Activated naive CD4-positive, alpha-beta T cell treated with anti-CD3 and anti-CD28 coated beads, Interleukin-2, amount 50 U/mL, for 16 hours (primary cell): ENCODE measurements around the gene WDR37.

Source experiments
- DNase-seq: peaks from one replicate; pipeline ENCODE4 v3.0.0-alpha.2; 2020

Gene WDR37

DNA sequence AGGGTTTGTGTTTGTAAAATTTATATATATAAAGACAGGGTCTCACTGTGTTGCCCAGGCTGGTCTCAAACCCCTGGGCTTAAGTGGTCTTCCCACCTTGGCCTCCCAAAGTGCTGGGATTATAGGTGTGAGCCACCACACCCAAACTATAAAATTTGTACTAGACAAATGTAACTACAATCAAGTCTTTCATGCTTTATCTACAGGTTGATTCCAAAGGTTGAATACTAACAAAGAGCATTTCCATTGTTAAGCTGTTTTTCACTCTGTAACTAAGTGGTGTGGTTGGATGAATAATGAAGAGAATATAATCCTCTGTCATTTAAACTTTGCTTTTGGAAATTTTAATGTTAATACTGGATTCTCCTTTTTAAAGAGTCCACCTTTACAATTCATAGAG lies 22.5 kb downstream of the WDR37 start:
- no peak for DNase-seq

DNA sequence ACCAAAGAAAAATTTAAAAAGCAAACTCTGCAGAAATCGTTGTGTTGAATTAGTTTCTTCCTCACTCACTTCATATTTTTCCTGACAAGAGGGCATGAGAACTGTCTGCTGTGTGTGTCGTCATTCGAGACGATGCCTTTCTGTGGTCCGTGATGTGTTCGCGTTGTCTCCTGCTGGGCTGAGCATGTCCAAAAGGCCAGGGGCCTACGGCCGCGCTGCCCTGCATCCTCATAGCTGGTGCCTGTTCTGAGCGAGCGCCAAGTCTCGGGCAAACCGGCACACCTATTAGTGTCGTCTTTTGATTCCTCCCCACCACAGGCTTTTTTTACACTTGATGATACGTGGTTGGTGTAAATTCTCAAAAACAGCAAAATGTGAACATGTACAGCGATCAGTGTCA lies 27.4 kb downstream of the WDR37 start:
- DNase-seq, result no peak

DNA sequence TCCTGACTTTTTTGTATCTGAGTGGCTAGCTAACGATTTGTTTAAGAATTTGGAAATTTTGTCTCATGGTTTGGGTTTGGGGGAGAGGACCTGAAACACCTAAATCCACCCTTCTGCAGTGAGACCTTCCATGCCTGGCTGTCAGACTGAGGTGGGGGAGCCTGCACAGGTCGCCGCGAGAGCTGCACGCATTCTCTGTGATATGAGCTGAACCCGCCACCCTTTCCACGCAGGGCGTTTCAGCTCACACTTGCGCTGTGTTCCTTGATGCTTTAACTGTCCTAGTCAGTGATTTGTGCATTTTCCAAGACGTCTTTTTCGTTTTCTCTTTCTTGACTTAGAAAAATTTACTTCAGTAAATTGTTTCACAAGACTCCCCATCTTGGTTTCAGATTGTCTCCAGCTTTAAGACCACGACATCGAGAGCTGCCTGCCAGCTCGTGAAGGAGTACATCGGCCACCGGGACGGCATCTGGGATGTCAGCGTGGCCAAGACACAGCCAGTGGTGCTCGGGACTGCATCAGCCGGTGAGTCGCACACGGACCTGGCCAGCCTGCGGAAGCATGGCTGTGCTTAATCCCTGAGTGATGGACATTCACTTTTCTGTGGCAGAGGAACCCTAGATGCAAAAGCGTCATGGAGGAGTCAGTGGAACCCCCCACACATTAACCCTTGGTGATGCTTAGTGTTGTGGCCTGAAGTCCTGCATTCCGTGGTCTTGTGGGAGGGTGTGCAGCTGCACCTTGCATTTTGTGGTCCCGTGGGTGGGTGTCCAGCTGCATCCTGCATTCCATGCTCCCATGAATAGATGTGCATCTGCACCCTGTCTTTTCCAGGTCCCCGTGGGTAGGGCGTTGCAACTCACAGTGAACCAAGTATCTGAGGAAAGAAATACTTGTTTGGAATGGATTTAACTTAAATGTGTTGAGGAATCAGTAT lies 28.1 kb downstream of the WDR37 start:
- no peak for DNase-seq

DNA sequence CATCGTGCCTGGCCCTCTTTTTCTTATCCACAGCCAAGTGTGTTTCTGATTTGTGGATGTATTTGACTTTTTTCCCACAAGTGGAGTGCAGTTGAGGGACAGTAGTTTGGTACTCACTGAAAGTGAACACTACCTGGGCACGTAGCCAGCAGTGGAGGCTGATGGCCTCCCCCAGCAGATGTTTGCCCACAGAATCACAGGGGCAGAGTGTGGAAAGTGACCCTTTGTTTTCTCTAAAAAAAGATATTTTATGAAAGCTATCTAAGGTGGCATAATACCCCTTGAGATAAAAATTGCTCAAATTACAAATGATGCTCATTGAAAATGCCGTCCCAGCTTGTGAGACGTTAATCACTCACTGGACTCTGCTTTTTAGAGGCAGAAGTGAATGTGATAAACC lies 29.1 kb downstream of the WDR37 start:
- DNase-seq, result no peak

DNA sequence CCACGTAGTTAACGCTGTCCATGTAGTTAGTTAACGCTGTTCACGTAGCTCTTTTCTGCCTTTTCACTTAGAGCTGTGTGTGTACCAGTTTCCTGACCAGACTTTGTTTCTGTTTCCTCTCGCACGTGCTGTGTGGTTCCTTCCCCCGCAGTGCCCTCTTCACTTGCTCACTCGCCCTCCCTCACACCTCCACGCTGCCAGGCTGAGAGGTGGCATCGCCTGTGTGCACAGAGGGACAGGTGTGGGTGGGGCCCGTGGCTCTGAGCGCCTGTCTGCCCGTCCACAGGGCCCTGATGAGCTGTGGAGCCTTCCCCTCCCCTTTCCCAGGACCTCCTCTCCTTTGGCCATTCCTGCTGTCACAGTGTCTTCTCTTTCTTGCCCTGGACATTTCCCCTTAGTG lies 30.6 kb downstream of the WDR37 start:
- DNase-seq, result no peak

DNA sequence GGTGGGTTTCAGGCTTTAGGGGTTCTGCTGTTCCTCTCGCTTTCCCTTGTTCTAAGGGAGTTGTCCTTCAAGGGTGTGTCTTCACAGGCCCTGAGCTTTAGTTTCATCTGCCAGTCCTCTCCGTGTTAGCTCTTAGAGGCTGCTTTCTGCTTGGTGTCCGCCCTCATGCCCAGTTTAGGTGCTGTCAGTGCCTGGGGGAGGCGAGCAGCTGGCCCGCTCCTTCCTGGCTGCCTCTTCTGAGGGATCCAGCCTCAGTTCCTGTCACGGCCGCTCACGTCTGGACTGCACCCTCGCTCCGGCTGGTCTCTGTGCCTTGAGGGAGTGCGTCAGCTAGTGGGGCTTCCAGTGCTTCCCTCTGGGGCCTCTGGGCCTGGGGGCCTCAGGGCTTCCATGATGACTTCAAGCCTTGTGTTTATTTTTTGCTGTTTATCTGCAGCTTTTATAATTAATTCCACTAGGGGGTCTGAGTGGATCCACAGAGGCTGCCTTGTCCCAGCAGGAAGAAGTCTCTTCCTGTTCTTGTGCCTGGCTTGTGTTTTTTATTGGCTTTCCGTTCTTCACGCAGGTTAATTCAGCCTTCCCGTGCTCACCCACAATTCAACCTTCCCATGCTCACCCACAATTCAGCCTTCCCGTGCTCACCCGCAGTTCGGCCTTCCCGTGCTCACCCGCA lies 33.0 kb downstream of the WDR37 start:
- DNase-seq, result no peak

DNA sequence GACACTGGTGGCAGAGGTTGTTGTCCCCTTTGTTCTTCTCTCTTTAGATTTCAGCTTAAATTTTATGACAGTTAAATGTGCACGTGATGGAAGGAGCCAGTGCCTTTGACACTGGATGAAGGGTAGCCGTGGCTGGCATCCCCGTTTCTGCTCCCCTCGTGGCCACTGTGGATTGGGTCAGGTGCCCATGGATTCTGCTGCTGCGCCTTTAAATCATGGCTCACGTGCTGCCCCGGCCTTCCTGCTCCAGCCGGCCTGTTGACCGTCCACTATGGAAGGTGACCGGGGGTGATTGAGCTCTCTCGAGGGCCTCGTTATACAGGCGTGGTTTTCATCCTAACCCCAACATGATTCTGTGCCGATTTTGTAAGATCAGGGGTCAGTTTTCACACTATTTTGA lies 34.5 kb downstream of the WDR37 start:
- DNase-seq, result no peak

DNA sequence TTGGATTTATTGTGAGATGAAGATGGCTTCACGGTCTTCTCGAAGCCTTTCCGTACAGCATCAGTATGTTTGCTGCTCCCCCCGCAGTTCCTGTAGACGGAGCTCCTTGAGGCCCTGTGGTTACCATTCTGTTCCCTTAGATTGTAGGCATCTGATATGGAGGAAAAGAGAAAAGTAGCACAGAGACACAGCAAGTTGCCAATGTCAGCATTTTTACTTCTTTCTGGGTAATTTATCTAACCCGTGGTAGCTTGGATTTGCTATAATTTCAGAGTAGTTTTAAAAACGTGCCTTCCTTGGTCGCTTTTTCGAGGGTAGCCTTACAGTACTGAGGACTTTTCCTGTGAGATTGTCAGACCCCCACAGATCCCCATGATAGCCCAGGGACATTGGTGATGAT lies 37.5 kb downstream of the WDR37 start:
- DNase-seq, result no peak

DNA sequence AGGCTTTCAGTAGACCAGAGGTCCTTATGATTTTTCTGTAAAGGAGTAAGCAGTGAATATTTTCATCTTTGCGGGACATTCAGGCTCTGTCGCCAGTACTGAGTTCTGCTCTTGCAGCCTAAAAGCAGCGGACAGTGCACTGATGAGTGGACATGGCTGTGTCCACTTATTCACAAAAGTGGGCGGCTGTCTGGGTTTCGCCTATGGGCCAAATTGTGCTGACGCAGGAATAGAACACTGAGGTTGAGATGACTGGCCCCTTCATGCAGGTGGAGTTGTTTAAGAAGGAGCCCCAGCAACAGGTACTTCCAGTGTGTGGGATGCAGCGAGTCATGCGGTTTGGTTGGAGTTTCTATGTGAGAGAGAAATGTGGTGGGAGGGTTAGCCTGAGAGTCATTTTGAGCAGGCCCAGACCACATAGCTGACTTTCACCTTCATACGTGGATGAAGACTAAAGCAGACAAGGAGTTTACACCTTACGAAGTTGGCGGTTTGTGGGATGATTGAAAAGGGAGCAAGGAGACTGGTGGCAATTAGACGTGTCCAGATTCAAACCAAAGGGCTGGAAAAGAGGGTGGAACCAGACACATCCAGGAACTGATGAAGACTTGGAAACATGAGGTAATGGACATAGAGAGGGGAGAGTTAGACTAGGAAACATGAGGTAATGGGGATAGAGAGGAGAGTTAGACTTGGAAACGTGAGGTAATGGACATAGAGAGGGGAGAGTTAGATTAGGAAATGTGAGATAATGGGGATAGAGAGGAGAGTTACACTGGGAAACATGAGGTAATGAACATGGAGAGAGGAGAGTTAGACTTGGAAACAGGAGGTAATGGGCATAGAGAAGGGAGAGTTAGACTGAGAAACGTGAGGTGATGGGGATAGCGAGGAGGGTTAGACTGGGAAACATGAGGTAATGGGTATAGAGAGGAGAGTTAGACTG lies 38.2 kb downstream of the WDR37 start:
- peak; percentile 68 for DNase-seq

DNA sequence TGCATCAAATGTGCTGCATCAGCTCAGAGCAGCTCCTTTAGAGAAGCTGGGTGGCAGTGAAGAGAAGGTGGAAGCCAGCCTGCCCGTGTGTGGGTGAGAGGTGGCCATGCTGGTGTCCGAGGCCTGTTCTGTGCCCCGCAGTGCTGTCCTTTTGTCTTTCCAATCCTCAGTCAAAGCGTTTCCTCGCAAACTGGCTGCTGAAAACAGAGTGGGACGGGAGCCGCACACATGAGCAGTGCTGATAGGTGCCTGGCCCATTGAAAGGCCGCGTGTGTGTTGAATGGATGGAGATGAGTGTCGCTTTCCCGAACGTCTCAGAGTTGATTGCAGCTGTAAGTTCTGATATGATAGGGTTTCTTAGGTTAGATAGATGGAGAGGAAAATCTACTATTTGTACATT lies 39.3 kb downstream of the WDR37 start:
- no peak for DNase-seq

DNA sequence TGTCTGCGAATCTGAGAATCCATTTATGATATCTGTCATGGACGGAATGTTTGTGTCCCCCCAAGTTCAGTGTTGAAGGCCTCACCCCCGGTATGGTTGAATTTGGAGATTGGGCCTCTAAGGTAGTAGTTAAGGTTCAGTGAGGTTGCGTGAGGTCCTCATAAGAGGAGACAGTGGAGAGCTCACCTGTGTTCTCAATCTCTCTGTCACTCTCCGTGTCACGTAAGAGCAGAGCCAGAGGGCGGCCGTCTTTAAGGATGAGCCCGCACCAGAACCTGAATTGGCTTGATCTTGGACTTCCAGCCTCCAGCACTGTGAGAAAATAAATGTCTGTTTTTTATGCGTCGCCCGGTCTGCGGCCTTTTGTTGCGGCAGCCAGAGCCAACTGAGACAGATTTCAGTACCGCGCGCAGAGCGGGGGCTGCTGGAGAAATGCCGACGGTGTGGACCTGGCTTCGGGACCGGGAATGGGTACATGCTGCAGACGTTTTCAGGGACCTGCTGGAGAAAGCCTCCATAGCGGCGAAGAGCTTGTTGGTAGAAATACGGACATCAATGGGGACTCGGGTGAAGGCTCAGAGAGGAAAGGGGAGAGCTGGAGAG lies 40.2 kb downstream of the WDR37 start:
- no peak for DNase-seq

DNA sequence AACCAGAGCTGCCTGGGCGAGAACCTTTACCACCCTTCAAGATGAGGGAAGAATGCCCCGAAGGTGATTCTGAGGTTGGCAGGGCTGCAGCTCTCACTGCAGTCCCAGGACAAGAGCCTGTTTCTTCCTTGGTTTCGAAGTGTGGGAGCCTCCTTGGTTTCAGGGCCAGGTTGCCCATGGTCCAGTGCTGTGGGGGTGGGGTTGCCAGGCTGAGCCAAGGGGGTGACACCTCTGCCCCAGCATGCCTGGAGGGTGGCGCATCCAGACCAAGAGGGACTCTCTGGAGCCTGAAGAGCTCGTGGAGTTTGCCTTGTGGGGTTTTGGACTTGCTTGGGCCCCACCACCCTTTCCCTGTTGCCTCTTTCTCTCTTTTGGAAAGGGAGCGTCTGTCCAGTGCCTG lies 41.3 kb downstream of the WDR37 start:
- no peak for DNase-seq

DNA sequence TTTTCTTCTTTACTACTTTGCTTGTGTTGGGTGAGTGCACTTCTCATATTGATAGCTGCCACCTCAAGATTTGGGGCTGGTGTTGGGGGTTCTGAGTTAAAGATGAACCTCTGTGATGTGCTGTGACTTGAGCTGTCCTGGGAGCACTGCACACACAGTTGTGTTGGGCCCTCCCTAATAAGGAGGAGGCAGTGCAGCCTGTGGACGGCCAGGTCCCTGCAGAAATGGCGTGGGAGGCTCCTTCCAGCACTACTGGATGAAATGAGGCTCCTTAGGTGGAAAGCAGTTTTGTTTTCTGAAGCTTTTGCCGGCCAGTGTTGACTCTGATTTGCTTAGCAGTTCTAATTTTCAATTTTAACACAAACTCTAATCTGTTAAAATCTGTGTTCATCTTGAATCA lies 44.0 kb downstream of the WDR37 start:
- no peak for DNase-seq

DNA sequence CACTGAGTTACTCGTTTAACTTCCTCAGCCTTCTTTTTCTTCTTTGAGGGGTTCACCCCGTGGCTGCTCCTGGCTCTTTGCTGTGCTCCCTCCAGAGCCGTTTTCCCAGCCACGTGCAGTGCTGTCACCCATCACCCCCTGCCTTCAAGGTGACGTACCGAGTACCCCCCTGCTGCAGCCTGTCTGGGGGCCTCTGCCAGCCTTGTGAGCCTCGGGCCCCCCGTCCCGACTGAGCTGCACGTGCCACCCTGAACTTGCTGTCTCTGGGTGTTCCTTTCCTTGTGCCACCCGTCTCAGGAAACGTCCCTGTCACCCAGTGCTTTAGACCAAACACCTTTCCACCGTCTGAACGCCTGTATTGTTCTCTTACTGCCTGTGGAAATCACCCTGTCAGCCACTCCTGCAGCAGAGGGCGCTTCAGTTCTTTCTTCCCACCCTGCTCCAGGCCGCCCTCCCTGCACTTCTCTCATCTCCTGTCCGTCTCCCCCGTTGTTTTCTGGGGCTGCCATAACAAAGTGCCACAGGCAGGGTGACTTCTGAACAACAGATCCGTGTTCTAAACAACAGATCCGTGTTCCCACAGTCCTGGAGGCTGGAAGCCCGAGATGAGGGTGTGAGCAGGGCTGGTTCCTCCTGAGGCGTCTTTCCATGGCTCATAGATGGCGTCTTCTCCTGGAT lies 44.6 kb downstream of the WDR37 start:
- no peak for DNase-seq

DNA sequence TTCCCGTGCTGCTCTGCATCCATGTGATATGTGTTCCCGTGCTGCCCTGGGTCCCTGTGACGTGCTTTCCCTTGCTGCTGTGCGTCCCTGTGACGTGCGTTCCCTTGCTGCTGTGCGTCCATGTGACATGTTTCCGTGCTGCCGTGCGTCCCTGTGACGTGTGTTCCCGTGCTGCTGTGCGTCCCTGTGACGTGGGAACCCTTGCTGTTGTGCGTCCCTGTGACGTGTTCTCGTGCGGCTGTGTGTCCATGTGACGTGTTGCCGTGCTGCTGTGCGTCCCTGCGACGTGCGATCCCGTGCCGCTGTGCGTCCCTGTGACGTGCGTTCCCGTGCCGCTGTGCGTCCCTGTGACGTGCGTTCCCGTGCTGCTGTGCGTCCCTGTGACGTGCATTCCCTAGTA lies 45.8 kb downstream of the WDR37 start:
- DNase-seq, result no peak

DNA sequence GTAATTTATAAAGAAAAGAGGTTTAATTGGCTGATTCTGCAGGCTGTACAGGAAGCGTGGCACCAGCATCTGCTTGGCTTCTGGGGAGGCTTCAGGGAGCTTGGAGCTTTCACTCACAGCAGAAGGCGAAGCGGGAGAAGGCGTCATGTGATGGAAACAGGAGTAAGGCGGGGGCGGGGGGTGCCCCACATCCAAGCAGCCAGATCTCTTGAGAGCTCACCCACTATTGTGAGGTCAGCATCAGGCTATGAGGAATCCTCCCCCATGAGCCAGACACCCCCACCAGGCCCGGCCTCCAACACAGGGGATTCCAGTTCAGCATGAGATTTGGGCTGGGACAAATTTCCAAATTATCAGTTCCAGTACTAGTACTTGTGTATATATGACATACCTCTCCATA lies 46.2 kb downstream of the WDR37 start:
- DNase-seq, result peak; percentile 47

DNA sequence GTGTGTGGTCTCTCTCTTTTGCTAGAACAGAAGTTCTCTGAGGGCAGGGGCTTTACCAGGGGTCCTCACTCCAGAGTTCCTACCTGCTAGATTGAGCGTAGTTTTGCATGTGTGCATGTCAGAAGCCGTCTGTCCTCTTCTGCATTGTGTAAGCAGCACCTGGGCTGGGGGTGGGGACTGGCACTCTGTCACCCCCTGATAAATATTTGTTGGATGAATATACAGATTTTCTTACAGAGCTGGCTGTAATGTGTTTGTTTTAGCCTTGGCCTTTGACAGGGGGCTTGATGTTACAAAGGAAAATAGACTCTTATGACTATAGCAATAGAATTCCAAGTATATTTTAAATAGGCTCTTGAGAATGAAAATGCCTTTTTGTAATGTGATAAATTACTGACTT lies 46.6 kb downstream of the WDR37 start:
- no peak for DNase-seq

DNA sequence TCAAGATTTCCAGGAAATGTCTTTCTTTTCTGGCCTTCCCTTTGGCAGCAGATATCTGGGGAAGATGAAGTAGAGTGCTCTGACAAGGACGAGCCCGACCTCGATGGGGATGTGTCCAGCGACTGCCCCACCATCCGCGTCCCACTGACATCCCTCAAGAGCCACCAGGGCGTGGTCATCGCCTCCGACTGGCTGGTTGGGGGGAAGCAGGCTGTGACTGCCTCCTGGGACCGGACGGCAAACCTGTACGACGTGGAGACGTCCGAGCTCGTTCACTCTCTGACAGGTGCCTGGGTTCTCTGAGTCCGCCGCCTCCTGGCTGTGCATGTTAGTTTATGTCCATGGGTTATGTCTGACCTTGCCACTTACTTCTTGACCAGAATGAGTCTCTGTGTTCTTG lies 47.4 kb downstream of the WDR37 start:
- DNase-seq, result no peak

DNA sequence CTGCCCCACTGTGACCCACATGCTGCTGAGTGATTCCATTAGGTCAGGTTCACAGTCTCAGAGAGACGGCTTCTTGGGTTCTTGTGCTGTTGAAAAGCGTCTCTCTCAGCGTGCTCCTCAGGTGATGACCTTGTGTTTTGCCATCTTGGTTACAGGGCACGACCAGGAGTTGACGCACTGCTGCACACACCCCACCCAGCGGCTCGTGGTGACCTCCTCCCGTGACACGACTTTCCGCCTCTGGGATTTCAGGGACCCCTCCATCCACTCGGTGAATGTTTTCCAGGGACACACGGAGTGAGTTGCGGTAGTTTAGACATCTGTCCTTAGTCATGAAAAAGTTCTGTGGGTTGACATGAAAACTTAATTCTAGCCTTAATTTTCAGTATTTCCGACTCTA lies 48.8 kb downstream of the WDR37 start:
- no peak for DNase-seq

DNA sequence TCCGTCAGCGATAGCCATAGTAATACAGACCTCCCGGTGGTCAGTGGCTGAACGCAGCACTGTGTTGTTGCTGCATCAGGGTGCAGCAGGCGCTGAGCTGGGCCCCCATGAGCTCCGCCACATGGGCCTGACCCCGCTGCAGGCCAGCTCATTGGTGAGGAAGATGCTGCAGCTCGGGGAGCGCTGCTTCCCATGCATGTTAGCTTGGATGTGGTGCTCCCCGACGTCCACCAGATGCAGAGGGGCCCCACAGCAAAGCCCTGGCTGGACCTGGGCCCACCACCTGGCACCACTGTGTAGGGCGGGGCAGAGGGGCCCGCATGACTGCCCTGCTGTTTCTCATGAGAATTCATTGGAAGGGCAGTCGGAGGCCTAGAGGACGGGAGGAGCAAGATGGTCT lies 50.8 kb downstream of the WDR37 start:
- DNase-seq, result no peak

DNA sequence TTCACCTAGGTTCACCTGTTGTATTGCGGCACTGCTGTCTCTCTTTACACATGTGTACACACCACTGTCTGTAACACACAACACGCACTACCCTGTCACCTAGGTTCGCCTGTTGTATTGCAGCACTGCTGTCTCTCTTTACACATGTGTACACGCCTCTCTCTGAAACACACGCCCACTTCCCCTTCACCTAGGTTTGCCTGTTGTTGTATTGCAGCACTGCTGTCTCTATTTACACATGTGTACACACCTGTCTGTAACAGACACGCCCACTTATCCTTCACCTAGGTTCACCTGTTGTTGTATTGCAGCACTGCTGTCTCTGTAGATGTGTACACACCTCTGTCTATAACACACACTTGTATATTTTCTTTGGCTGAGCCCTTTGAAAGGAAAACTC lies 51.5 kb downstream of the WDR37 start:
- DNase-seq, result no peak
